NCI-H2196 (cell line): ENCODE results near the gene ADSS1.
"Not testable (repeated sequence)": the region's sequence is repeated elsewhere in the genome, so short reads cannot be mapped to it uniquely, and the experiment has no call there.

Experiments used
- DNase-seq: peaks from one replicate; lab custom pipeline; 2025; ENCODE audit not compliant: unreplicated experiment; lab: John Stamatoyannopoulos, UW

Gene ADSS1

GRCh38 chr14:104749111-104749649, 25.2 kb downstream of the ADSS1 start:
- DNase-seq = peak; percentile 13

DNA sequence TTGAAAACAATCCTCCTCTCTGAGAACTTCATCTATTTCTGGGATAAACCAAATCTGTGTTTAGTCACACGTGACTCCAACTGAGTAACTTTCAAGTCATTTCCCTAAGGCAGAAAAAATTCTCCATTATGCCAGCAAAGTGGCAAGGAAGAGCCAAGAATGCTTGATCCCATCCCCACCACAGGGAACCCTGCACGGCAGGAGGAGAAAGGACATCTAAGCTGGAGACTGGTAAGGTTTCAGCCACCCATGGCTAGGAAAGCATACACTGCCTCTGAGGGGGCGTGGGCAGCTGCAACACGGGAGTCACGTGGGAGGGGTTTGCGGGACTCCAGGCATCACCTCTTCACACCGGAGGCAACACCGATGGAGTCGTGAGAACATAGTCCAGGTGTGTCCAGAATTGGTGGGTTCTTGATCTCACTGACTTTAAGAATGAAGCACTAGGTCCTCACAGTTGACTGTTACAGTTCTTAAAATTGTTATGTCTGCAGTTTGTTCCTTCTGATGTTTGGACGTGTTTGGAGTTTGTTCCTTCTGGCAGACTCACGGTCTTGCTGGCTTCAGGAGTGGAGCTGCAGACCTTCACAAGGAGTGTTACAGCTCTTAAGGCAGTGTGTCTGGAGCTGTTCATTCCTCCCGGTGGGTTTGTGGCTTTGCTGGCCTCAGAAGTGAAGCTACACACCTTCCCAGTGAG, 26.2 kb downstream of the ADSS1 start:
- DNase-seq = no peak

GRCh38 chr14:104750753-104751057, 26.7 kb downstream of the ADSS1 start:
- DNase-seq = not testable (repeated sequence)

GRCh38 chr14:104751539-104752422, 27.8 kb downstream of the ADSS1 start:
- DNase-seq = no peak

DNA sequence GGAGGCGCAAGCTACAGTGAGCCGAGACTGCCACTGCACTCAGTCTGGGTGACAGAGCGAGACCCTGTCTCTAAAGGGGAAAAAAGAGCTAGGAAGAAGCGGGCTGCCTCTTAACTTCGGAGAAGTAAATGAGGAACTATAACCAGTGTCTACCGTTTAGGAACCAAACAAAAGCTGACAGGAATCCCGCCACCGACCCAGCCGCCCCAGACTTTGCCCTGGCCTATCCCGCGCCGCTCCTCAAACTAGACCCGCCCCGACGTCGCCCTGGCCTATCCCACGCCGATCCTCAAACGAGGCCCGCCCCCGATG, 28.4 kb downstream of the ADSS1 start:
- DNase-seq = no peak

GRCh38 chr14:104752735-104753527, 28.9 kb downstream of the ADSS1 start, which contains the start of gene SIVA1:
SIVA1 (plus strand) TSS chr14:104753147; CDS start chr14:104753202, 55 bp downstream.
- DNase-seq = peak; percentile 99

DNA sequence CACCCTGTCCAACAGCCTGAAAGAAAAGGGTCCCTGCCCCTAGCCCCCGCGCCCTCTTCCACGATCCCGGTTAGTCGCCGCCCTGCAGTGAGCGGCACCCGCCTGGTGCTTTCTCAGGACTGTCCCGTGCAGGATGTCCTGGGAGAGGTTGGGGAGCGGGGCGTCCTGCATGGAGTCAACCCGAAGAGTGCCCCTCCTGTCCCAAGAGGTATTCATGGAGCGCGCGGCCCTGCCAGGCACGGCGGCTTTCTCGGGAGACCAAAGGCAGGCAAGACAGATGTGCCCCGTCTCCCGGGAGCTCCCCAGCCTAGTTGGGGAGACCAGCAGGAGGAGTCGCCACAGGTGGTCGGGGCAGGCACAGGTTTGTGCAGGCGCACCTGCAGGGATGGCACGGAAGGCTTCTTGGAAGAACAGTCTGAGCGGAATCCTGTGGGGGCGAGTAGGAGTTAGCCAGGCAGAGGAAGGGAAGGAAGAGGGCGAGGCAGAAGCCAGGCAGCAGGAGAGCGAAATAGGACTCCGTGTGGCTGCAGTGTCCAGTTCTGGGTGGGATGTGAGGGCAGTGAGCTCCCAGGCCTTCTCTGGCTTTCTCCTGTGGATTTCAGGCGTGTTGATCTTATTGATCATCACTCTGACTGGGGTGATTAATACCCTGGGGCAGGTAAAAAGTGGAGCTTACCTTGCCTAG, 29.6 kb downstream of the ADSS1 start:
- no peak for DNase-seq

DNA sequence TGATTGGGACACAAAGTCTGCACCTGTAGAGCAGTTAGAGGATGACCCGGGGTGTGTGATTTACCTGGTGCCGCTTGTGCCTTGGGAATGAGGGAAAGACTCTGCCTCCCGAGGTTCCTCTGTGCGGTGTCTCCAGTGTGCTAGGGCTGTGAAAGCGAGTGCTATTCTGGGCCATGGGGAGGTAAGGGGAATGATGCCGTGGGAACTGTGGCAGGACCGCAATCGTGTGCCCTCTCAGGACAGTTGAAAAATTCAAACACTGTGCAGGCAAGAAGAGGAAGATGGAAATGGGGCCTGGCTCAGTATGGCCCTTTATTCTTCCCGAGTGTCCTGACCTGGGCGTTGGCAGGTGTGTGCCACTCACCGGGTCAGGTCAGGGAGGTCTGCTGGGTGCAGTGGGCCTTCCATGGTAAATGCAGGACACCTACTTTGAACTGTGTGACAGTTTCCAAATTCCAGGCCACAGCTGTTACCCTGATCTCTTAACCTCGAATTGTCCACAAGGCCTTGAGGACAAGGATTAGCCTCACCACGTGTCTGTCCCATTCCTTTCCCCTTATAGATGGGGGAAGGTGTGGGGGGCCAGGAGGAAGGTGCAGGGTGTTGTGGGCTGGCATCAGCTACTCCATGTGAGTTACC, 30.3 kb downstream of the ADSS1 start:
- no peak for DNase-seq

DNA sequence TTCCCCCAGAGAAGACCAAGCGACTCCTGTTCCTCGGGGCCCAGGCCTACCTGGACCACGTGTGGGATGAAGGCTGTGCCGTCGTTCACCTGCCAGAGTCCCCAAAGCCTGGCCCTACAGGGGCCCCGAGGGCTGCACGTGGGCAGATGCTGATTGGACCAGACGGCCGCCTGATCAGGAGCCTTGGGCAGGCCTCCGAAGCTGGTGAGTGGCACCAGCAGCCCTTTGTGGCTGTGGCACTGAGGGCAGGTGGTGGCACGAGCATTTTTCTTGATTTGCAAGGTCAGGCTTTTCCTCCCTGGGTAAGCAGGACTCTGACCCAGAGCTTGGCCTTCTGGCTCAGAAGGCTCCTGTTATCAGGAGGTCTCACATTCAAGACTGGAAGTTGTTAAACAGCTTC, 31.6 kb downstream of the ADSS1 start:
- no peak for DNase-seq

DNA sequence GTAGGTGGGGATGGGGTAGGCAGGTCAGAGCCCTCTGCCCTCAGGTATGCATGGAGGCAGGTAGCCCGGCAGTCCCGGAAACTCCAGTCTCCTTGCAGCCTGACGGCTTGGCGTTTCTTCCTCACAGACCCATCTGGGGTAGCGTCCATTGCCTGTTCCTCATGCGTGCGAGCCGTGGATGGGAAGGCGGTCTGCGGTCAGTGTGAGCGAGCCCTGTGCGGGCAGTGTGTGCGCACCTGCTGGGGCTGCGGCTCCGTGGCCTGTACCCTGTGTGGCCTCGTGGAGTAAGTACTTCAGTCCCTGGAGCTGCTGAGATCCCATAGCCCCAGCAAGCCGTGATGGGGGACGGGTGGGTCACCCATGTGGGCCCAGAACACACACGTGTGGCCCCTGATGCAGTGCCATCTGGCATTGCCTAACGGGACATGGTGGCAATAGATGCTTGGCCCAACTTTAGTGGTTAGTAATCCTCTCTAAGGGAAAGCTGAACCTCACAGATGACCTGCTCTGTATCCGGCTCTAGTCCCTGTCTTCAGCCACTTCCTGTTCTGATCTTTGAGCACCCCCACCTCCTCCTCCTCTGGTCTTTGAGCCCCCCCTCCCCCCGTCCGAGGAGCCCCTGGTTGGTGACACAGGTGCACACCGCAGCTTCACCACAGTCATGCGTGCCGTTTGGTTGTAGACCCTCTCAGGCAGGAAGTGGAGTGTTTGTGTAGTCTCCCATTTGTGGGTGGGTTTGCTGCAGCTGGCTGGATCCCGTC, 32.6 kb downstream of the ADSS1 start:
- no peak for DNase-seq

- DNase-seq = no peak
These were observed 33.2 kb downstream of the ADSS1 start for GRCh38 chr14:104757238-104757585.

GRCh38 chr14:104757681-104758392, 33.8 kb downstream of the ADSS1 start:
- DNase-seq = no peak

- no peak for DNase-seq
These were observed 35.2 kb downstream of the ADSS1 start for GRCh38 chr14:104758981-104759969.

DNA sequence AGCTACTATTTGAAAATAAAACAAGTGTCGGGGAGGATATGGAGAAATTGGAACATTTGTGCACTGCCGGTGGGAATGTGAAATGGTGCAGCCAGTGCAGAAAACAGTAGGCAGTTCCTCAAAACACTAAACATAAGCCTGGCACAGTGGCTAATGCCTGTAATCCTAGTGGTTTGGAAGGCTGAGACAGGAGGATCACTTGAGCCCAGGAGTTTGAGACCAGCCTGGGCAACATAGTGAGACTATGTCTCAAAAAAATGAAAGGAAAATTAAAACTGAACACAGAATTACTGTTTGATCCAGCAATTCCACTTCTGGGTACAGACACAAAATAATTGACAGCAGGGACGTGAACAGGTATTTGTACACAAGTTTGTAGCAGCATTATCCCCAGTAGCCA, 41.5 kb downstream of the ADSS1 start:
- DNase-seq = no peak

DNA sequence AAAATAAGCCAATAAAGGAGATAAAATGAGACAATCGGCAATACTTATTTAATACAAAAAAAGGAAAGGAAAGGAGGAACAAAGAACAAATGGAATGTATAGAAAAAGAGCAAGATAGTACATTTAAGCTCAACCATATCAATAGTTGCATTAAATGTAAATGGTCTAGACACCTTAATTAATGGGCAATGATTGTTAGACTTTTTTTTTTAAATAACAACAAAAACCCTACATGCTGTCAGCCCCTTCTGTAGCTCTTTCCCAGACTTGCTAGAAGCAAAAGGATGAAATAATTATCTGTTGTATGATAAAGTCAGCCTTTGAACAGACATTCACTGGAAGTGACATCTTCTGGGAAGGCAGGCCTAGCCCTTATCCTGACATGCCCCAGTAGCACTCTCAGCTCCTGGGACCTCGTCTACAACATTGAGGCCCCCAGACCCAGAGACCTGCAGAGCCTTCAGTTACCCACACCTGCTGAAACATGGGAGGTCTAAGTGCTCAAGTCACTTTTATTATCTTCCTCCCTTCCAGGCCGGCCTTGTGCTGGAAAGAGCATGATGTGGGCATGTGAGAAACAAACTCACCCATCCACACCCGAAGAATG, 42.3 kb downstream of the ADSS1 start:
- DNase-seq = no peak

DNA sequence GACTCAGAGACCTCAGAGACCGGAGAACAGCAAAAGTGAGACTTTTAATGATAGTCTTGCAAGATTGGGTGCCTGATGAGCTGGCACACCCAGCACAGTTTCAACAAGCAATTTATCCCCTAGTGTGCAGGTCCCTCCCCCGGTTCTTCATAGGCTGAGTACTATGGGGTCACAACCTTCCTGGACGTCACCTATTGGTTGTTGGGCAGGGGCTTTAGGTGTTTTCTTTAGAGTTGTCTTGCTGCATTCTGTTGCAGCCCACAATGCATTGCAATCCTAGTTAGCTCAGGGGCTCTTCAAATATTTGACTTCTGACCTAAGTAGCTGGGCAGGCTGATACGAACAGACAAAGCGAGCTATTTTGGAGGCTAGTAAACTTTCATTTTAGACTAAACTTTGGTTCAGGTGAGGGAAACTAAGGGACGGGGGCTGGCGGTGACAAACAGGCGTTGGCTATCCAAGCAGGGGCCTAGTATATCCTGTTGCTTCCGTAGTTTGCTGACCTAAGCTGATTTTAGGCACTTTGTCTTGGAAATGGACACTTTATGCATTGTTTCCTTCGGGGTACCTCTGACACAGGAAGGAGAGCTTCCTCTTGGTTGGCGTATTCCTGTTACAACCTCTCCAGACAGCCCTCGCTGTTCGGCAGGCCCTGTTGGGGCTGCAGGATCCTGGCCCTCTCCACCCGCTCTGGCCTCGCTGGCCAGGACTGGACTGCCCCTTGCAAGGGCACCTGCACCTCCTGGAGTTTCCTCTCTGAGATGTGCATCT, 43.0 kb downstream of the ADSS1 start:
- no peak for DNase-seq

DNA sequence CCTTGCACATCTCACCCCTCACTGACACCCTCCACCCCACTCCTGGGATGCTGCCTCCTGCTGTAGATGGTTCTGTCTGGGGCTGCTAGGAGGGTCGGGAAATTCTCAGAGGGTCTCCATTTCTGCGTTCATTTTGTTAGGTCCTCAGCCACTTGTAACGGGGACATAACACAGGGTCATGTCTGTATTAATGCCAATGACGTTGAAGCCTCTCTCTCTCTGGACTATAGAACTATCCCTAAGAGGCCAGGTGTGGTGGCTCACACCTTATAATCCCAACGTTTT, 43.5 kb downstream of the ADSS1 start:
- DNase-seq = no peak
